ENCODE measurements around the gene AACS.

DNA sequence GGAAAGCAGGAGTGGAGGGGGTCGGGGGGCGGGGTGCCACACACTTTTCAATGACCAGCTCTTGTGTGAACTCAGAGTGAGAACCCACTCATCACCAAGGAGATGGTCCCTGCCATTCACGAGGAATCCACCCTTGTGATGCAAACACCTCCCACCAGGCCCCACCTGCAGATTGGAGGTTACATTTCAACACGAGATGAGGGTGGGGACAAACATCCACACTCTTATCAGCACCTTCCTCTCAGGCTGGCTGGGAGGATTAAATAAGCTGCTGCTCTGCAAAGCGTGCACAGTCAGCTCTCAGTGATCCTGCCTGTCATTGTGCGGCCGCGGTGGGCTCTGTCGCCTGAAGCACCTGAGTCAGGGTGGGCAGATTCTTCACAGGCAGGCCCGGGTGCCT lies 39.7 kb downstream of the AACS start:
- TF ChIP-seq, protein P1, sequence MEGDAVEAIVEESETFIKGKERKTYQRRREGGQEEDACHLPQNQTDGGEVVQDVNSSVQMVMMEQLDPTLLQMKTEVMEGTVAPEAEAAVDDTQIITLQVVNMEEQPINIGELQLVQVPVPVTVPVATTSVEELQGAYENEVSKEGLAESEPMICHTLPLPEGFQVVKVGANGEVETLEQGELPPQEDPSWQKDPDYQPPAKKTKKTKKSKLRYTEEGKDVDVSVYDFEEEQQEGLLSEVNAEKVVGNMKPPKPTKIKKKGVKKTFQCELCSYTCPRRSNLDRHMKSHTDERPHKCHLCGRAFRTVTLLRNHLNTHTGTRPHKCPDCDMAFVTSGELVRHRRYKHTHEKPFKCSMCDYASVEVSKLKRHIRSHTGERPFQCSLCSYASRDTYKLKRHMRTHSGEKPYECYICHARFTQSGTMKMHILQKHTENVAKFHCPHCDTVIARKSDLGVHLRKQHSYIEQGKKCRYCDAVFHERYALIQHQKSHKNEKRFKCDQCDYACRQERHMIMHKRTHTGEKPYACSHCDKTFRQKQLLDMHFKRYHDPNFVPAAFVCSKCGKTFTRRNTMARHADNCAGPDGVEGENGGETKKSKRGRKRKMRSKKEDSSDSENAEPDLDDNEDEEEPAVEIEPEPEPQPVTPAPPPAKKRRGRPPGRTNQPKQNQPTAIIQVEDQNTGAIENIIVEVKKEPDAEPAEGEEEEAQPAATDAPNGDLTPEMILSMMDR (IDR thresholded peaks at IDR 0.05; ENCODE audit: low read depth, low read length, poor library complexity, severe bottlenecking): no peak
- TF ChIP-seq EZH2phosphoT487 (IDR thresholded peaks at IDR 0.05; ENCODE audit: borderline replicate concordance, low read length): no peak

Data from DOHH2 (cell line).